HG03045 (cell line): Measurements from ENCODE around the gene TSBP1.
"Not testable (repeated sequence)": the region's sequence is repeated elsewhere in the genome, so short reads cannot be mapped to it uniquely, and the experiment has no call there.

Experiments used
- ATAC-seq: cut with Tn5 transposase; IDR thresholded peaks from one replicate; pipeline ENCODE4 v1.9.1; 2021; ENCODE audit warnings: mild to moderate bottlenecking, moderate library complexity; ENCODE audit not compliant: unreplicated experiment

The TSBP1 gene

DNA sequence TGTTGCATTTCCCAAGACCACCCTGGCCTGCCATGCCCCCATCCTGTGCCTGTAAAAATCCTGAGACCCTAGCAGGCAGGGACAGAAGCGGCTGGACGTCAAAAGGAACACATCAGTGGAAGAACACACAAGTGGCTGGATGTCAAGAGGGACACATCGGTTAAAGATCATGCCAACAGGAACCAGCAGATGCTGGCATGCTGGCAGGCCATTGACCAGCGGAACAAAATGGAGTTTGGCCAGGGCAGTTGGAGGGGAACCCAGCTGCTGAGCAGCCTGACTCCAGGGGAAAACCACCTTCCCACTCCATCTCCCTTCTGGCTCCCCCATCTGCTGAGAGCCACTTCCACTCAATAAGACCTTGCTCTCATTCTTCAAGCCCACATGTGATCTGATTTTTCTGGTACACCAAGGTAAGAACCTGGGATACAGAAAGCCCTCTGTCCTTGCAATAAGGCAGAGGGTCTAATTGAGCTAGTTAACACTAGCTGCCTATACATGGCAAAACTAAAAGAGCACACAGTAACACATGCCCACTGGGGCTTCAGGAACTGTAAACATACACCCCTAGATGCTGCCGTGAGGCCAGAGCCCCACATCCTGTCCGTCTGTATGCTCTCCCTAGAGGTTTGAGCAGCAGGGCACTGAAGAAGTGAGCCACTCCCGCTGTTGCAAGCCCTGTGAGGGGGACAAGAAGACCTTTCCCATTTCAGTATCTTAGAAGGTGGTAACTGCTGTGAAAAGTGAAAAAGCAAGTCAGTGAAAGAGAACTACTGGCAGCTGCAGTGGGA, 4.2 kb upstream of the TSBP1 start:
- no peak for ATAC-seq

DNA sequence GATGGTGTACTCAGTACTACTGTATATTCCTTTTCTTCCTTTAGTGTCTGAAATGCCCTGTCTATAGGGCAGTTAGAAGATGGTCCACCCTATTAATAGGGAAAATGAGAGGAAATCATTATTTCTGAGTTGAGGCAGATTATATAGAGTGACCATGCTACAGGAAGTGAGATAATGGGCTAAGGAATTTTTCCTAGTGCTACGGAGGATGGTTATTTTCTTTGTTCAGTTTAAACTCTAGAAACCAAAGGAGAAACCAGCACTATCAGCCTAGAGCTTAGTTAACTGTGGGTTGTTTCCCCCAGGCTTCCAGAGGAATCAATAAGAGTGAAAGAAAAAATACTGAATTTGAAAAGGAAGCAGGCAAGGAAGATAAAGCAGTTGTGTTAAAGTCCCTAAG, 474 bp downstream of the TSBP1 start:
- ATAC-seq: no peak

GRCh38 chr6:32370505-32370904, 1.2 kb downstream of the TSBP1 start:
- ATAC-seq: no peak

- ATAC-seq: no peak
Observed at GRCh38 chr6:32369660-32370059, 2.0 kb downstream of the TSBP1 start.

GRCh38 chr6:32367644-32368043, 4.1 kb downstream of the TSBP1 start:
- no peak for ATAC-seq

DNA sequence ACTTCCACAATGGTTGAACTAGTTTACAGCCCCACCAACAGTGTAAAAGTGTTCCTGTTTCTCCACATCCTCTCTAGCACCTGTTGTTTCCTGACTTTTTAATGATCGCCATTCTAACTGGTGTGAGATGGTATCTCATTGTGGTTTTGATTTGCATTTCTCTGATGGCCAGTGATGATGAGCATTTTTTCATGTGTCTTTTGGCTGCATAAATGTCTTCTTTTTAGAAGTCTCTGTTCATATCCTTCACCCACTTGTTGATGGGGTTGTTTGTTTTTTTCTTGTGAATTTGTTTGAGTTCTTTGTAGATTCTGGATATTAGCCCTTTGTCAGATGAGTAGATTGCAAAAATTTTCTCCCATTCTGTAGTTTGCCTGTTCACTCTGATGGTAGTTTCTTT, 12.5 kb downstream of the TSBP1 start:
- ATAC-seq: not testable (repeated sequence)

GRCh38 chr6:32358548-32358947, 13.2 kb downstream of the TSBP1 start:
- ATAC-seq: not testable (repeated sequence)

- ATAC-seq: no peak
Observed at GRCh38 chr6:32355018-32355417, 16.7 kb downstream of the TSBP1 start.

- ATAC-seq: no peak
Observed at GRCh38 chr6:32353348-32353747, 18.4 kb downstream of the TSBP1 start.

DNA sequence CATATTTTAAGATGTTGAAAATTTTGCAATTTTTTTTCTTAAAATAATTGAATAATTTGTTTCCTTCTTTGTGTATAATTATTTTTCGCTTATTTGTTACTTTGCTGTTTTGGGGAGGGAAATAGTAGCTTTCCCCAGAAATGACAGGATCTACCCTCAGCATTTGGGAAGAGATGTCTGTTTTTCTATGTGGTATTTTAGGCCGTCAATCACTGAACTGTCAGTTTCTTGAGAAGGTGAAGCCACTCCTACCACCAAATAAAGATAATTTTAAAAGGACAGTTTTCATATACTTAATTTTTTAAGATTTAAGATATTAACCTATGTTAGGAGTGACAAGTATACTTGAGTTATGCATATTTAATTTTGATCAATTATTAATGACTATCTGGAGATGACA, 31.5 kb downstream of the TSBP1 start:
- ATAC-seq: no peak

- no peak for ATAC-seq
Observed at GRCh38 chr6:32337186-32337805, 34.4 kb downstream of the TSBP1 start.

DNA sequence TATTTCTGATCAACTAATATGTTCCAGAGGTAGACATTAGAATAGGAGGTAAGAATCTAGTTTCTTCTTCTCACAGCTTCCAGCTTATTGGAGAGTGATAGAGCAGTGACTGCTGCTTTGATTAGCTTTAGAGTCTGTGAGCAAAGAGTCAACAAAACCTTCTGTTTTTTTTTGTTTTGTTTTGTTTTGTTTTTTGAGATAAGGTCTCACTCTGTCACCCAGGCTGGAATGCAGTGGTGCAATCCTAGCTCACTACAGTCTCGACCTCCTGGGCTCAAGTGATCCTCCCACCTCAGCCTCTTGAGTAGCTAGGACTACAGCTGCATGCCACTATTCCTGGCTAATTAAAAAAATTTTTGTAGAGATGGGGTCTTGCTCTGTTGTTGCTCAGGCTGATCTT, 39.3 kb downstream of the TSBP1 start:
- ATAC-seq: no peak

GRCh38 chr6:32329141-32329540, 42.6 kb downstream of the TSBP1 start:
- ATAC-seq: no peak

GRCh38 chr6:32327103-32327502, 44.6 kb downstream of the TSBP1 start:
- ATAC-seq: no peak

DNA sequence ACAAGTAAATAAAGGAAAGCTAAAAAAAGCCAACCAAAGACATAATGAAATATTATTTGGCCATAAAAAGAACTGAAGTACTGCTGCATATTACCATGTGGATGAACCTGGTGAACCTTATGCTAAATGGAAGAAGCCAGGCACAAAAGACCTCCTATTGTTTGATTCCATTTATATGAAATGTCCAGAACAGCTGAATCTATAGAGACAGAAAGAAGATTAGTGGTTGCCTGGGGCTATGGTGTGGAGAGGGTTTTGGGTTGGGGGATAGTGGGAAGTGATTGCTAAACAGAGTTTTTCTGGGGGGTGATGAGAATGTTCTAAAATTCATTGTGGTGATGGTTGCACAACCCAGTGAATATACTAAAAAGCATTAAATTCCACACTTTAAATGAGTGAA, 53.2 kb downstream of the TSBP1 start:
- no peak for ATAC-seq

DNA sequence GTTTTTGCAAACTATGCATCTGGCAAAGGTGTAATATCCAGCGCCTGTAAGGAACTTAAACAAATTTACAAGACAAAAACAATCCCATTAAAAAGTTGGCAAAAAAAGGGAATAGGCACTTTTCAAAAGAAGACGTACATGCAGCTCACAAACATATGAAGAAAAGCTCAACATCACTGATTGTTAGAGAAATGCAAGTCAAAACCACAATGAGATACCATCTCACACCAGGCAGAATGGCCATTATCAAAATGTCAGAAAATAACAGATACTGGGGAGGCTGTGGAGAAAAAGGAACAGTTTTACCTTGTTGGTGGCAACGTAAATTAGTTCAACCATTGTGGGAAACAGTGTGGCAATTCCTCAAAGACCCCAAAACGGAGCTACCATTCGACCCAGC, 54.2 kb downstream of the TSBP1 start:
- no peak for ATAC-seq

DNA sequence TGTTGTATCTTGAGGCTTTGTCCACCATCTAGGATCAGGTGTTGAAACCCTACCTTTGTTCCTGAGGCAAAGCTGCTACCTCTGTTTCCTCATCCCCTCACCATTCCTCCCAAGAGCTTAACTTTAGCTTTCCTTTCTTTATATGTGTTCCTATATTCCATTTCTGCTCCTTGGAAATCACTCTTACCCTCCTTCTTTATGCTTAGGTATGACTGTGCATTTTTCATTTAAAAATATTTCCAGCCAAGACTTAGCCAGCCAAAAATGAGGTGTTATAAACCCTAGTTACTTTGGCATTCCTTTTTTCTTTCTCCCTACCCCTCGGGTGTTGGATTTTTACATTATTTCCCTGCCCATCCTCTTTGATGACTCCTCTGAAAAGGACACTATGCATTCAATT, 57.7 kb downstream of the TSBP1 start:
- ATAC-seq: no peak

DNA sequence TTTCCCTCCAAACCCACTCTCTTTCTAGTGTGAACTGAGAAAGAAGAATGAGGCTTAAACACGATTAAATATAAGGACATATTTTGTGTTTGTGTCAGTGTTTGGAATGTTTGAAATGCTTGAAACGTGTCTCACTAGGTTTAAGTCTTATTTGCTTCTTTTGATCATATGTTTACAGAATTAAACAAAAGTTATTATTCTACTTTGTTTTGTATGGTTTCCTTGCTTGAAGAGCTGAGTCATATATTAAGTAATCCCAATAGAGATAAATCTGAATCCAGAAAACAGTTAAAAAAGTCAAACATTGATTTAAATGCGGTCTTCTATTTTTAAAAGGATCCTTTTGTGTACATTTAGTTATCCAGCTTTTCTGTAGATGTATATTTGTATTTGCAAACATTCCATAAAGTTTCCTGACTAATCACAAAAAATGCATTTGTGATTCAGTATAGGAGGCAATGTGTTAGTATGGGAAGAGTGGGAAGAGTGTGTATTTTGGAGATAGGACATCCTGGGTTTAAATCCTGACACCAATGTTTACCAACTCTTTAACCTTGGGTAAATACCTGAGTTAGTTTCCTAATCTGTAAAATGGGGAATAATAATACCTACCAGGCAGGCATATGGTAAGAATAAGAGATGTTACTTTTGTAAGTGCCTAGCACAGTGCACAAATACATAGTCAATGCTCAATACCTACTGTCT, 72.9 kb downstream of the TSBP1 start:
- no peak for ATAC-seq

DNA sequence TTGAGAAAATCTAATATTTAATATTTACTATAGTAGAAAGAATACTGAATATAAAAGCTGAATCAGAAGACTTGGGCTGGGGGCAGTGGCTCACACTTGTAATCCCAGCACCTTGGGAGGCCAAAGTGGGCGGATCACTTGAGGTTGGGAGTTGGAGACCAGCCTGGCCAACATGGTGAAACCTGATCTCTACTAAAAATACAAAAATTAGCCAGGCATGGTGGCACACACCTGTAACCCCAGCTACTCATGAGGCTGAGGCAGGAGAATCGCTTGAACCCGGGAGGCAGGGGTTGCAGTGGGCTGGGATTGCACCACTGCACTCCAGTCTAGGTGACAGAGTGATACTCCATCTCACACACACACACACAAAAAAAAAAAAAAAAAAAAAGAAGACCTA, 76.7 kb downstream of the TSBP1 start:
- not testable (repeated sequence) for ATAC-seq

DNA sequence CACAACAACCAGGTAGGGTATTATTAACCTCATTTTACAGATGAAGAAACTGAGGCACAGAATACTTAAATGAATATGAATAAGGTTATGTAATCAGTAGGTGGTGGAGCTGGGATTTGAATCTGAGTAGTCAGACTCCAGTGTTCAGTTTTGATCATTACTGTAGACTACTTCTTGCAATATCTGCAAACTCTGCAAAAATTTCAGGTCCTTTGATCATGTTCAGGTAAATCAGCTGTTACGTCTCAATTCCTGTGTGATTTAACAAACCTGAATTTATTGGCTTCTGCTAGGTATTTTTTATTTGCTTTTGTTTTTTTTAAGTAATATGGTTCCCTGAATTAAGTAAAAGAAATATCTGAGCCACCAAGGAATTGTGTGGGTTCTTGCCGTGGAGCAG, 77.1 kb downstream of the TSBP1 start:
- ATAC-seq: no peak

GRCh38 chr6:32293695-32294094, 78.0 kb downstream of the TSBP1 start:
- ATAC-seq: no peak

GRCh38 chr6:32291543-32291942, 80.2 kb downstream of the TSBP1 start:
- ATAC-seq: no peak
